Endothelial cell of umbilical vein (primary cell): ENCODE data around the gene CCDC85C. TPM values are rescaled to one million over a fixed set of nuclear protein-coding genes. Genes with fewer than 3 reads are reported as not detected.

Experiments used
- BruUV-seq: library from RNA; stranded (reverse); fragments of 400-500 nt; replicated peaks from 2 replicates; lab custom pipeline; 2021; lab: Mats Ljungman, UMichigan
- CTCF ChIA-PET: fragments of 300-600, 350-600 bp; sonication (Branson Sonifier 250); formaldehyde crosslinking; loops from one replicate; lab custom pipeline; 2021; ENCODE audit warnings: antibody characterized with exemption, inconsistent platforms; lab: Charles Lee
- POLR2A ChIA-PET: fragments of 300-600, 350-600 bp; sonication (Branson Sonifier 250); formaldehyde crosslinking; loops from one replicate; lab custom pipeline; 2021; ENCODE audit warnings: antibody characterized with exemption, inconsistent platforms; lab: Charles Lee
- DNase-seq: peaks from one replicate; pipeline ENCODE4 v3.0.0-alpha.2; 2011; ENCODE audit warnings: low read depth, low spot score
- FAIRE-seq: peaks from 2 replicates; lab custom pipeline; 2011; peaks lifted over from hg19 to GRCh38; lab: Jason Lieb, UNC
- H2AFZ ChIP-seq: 2 replicates; pipeline ENCODE4 v1.6.0; 2012; ENCODE audit warnings: low read depth, low read length, control low read depth, inconsistent platforms
- H3K27ac ChIP-seq: 2 replicates; pipeline ENCODE4 v1.5.1; 2011; ENCODE audit warnings: low read depth, mild to moderate bottlenecking, control low read depth, low read length, moderate library complexity; ENCODE audit not compliant: insufficient read depth
- H3K27me3 ChIP-seq, 2 experiments: 2 replicates each; pipeline versions ENCODE4 v1.6.0 to v1.6.1; 2011; ENCODE audit warnings: low read length in 2 of 2, mixed read lengths in 1 of 2; ENCODE audit not compliant: control insufficient read depth in 2 of 2, insufficient read depth in 2 of 2
- H3K36me3 ChIP-seq, 2 experiments: 2 replicates in 1 of 2; 3 replicates in 1 of 2; pipeline ENCODE4 v1.5.1; 2011; ENCODE audit warnings: low read length in 2 of 2, mild to moderate bottlenecking in 1 of 2, moderate library complexity in 1 of 2; ENCODE audit not compliant: control insufficient read depth in 2 of 2, insufficient read depth in 2 of 2; ENCODE audit errors: extremely low read depth in 1 of 2
- H3K4me1 ChIP-seq: 3 replicates; pipeline ENCODE4 v1.5.1; 2011; ENCODE audit warnings: mild to moderate bottlenecking, low read length; ENCODE audit not compliant: control insufficient read depth, insufficient read depth; ENCODE audit errors: extremely low read depth
- H3K4me2 ChIP-seq: 2 replicates; pipeline ENCODE4 v1.6.1; 2011; ENCODE audit warnings: low read length, control low read depth, mixed read lengths; ENCODE audit not compliant: insufficient read depth
- H3K4me3 ChIP-seq, 3 experiments: fragments of 200-600 bp in 1 of 3; sonication (generic), shearing (Covaris generic) in 1 of 3; replicated peaks in 1 of 3; 2 replicates each; pipeline ENCODE4 v1.5.1; 2011 to 2016; ENCODE audit warnings: control low read depth in 3 of 3, low read length in 3 of 3, mild to moderate bottlenecking in 2 of 3, inconsistent platforms in 1 of 3, low read depth in 1 of 3, moderate library complexity in 1 of 3; ENCODE audit not compliant: insufficient read depth in 1 of 3
- H3K79me2 ChIP-seq: 2 replicates; pipeline ENCODE4 v1.6.0; 2012; ENCODE audit warnings: low read length, inconsistent platforms; ENCODE audit not compliant: control insufficient read depth, insufficient read depth
- H3K9ac ChIP-seq: replicated peaks from 2 replicates; pipeline ENCODE3; 2011; ENCODE audit warnings: low read length, control low read depth; ENCODE audit not compliant: insufficient read depth; ENCODE audit errors: extremely low read depth
- H3K9me1 ChIP-seq: replicated peaks from 3 replicates; pipeline ENCODE4 v1.6.0; 2011; ENCODE audit warnings: mild to moderate bottlenecking, low read length; ENCODE audit not compliant: control insufficient read depth, insufficient read depth; ENCODE audit errors: extremely low read depth
- H3K9me3 ChIP-seq: replicated peaks from 2 replicates; pipeline ENCODE4 v1.5.1; 2012; ENCODE audit warnings: low read length, inconsistent platforms; ENCODE audit not compliant: control insufficient read depth, insufficient read depth
- H4K20me1 ChIP-seq: replicated peaks from 2 replicates; pipeline ENCODE3; 2011; ENCODE audit warnings: mild to moderate bottlenecking, low read length; ENCODE audit not compliant: control insufficient read depth, insufficient read depth; ENCODE audit errors: extremely low read depth
- EZH2 ChIP-seq: IDR thresholded peaks from 2 replicates; pipeline ENCODE4 v1.6.1; 2012; ENCODE audit warnings: borderline replicate concordance, low read depth, mild to moderate bottlenecking, moderate library complexity, low read length, inconsistent platforms; ENCODE audit not compliant: severe bottlenecking
- FOS ChIP-seq: IDR thresholded peaks from 2 replicates; pipeline ENCODE4 v1.6.1; 2011; ENCODE audit warnings: mild to moderate bottlenecking, low read length, moderate library complexity, borderline replicate concordance; ENCODE audit not compliant: insufficient read depth
- MYC ChIP-seq: IDR thresholded peaks from one replicate; pipeline ENCODE4 v1.6.1; 2011; ENCODE audit warnings: mild to moderate bottlenecking, low read depth, low read length
- POLR2A ChIP-seq: IDR thresholded peaks from 2 replicates; pipeline ENCODE4 v1.6.1; 2012; ENCODE audit warnings: low read depth, mild to moderate bottlenecking, control low read depth, low read length
- dilution Hi-C: fragments of 300-500 bp; cut with MboI; formaldehyde crosslinking; loops from one replicate; pipeline ENCODE4 v1.15.0; 2019; ENCODE audit warnings: low sequenced_read_pairs; ENCODE audit not compliant: extremely low pct_ligation_motif_present
- intact Hi-C: fragments of 100-400 bp; cut with micrococcal nuclease; formaldehyde crosslinking; loops from one replicate; pipeline ENCODE4 v1.10.0; 2022
- polyA plus RNA-seq, 4 experiments: library from polyadenylated mRNA; depleted of rRNA in 3 of 4; stranded (reverse) in 3 of 4; unstranded in 1 of 4; fragments of >200 nt; gene quantifications; 2 replicates each; pipeline versions ENCODE4 v1.2.1 to v1.2.3, GENCODE V29; 2011 to 2012; ENCODE audit warnings: missing spikeins in 1 of 4
- total RNA-seq: library from RNA; stranded (reverse); gene quantifications from 2 replicates; pipeline ENCODE4 v1.2.3, GENCODE V29; 2021
- TF ChIP-seq, protein P1 (sequence below), 2 donors: IDR thresholded peaks; 1 replicate in 1 of 2; 2 replicates in 1 of 2; pipeline ENCODE4 v1.5.1; 2011; ENCODE audit warnings: low read length in 2 of 2, mild to moderate bottlenecking in 2 of 2, moderate library complexity in 2 of 2, control low read depth in 1 of 2, inconsistent platforms in 1 of 2, low read depth in 1 of 2; ENCODE audit not compliant: insufficient read depth in 1 of 2; ENCODE audit errors: extremely low read depth in 1 of 2
- TF ChIP-seq, protein P2 (sequence below): IDR thresholded peaks from 2 replicates; pipeline ENCODE4 v1.6.1; 2011; ENCODE audit not compliant: insufficient read depth, insufficient read length

Gene CCDC85C
- total and polyA plus RNA-seq, 2 donors (not counting 3 experiments of a cell fraction or from before 2014, with no cell fraction given): 7.5 to 17.8 TPM

DNA sequence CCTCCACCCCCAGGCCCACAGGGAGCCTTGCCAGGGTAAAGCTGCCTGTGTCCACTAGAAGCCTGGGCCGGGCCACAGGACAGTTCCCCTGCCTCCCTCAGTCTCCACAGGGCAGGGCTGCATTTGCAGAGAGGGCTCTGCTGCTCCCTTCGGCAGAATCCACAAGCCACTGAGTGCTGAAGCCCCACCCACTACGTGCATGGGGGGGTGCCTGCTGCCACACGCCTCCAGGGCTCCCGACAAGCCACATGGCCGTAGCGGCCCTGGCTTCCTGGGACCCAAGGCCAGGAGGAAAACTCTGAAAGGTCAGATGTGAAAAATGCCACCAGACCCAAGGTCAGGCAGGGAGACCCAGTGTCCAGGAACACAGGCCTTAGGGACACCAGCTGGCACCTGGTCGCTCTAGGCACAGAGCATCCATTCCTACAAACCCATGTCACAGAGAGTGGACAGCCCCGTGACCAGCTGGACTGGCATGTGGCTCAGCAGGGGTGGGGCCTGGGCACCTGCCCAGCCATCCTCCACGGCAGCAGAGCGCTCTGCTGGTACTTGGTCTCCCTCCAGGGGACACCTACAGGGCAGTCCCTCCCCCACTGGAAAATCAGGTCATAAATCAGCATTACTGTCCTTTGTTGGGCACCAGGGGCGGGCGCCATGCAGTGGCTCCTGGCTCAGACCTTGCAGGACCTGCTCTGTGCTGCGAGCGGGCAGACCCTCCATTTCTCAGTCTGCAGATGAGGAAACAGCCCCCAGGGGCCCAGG, 42.9 kb downstream of the CCDC85C start:
- H3K27ac ChIP-seq: no peak overlapping the region
- H3K4me1 ChIP-seq: peaks cover 5% of the 10 kb centered on the region
- no peaks in the 10 kb centered on the region for H4K20me1 ChIP-seq
- no peak overlapping the region for H2AFZ ChIP-seq
- H3K27me3 ChIP-seq: no peaks in the 10 kb centered on the region
- no peak for DNase-seq
- H3K79me2 ChIP-seq: no peaks in the 10 kb centered on the region
- no peak for FAIRE-seq
- H3K4me2 ChIP-seq: no peak overlapping the region
- H3K9ac ChIP-seq: no peak overlapping the region
- no peaks in the 10 kb centered on the region for H3K9me3 ChIP-seq
- TF ChIP-seq POLR2A: no peak
- TF ChIP-seq, protein P1, sequence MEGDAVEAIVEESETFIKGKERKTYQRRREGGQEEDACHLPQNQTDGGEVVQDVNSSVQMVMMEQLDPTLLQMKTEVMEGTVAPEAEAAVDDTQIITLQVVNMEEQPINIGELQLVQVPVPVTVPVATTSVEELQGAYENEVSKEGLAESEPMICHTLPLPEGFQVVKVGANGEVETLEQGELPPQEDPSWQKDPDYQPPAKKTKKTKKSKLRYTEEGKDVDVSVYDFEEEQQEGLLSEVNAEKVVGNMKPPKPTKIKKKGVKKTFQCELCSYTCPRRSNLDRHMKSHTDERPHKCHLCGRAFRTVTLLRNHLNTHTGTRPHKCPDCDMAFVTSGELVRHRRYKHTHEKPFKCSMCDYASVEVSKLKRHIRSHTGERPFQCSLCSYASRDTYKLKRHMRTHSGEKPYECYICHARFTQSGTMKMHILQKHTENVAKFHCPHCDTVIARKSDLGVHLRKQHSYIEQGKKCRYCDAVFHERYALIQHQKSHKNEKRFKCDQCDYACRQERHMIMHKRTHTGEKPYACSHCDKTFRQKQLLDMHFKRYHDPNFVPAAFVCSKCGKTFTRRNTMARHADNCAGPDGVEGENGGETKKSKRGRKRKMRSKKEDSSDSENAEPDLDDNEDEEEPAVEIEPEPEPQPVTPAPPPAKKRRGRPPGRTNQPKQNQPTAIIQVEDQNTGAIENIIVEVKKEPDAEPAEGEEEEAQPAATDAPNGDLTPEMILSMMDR (IDR thresholded peaks at IDR 0.05; ENCODE audit: extremely low read depth in 1 of 2, insufficient read depth in 1 of 2, low read depth in 1 of 2, low read length in 2 of 2): no peak
- TF ChIP-seq EZH2: no peak
- no peak for TF ChIP-seq MYC
- TF ChIP-seq, protein P2, sequence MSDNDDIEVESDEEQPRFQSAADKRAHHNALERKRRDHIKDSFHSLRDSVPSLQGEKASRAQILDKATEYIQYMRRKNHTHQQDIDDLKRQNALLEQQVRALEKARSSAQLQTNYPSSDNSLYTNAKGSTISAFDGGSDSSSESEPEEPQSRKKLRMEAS: no peak
- TF ChIP-seq FOS: no peak
- CTCF ChIA-PET: interaction anchor here (1.6 kb wide), 1 partner anchor 48 kb away, joined by 3 read pairs; no protein-coding TSS in a partner anchor
- no TSS peak for BruUV-seq
- intact Hi-C loops (no loop called here), dilution Hi-C loops (no loop called here)
- H3K4me3 ChIP-seq: no peak overlapping the region
- H3K36me3 ChIP-seq: no peaks in the 10 kb centered on the region
- POLR2A ChIA-PET: no interaction called here
- no peaks in the 10 kb centered on the region for H3K9me1 ChIP-seq
